Measurements from ENCODE around the gene UCKL1.

DNA sequence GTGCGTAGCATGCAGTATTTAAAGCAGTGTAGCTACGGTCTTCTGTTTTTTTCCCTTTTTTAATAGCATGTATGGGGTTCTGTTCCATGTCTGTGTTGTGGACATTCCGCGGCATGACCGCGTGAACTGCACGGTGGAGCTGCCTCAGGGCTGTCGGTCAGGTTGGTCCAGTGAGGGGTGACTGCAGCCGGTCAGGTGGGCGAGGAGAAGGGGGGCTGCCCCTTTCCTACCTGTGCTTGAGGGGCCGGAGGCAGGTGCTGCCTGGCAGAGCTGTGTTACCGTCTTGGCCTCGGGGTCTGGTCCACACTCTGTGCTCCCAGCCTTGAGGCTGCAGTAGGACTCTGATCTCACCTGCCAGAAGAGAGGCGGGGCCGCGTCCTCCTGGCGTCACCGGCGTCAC, 24.5 kb downstream of the UCKL1 start:
- TF ChIP-seq, protein P1, sequence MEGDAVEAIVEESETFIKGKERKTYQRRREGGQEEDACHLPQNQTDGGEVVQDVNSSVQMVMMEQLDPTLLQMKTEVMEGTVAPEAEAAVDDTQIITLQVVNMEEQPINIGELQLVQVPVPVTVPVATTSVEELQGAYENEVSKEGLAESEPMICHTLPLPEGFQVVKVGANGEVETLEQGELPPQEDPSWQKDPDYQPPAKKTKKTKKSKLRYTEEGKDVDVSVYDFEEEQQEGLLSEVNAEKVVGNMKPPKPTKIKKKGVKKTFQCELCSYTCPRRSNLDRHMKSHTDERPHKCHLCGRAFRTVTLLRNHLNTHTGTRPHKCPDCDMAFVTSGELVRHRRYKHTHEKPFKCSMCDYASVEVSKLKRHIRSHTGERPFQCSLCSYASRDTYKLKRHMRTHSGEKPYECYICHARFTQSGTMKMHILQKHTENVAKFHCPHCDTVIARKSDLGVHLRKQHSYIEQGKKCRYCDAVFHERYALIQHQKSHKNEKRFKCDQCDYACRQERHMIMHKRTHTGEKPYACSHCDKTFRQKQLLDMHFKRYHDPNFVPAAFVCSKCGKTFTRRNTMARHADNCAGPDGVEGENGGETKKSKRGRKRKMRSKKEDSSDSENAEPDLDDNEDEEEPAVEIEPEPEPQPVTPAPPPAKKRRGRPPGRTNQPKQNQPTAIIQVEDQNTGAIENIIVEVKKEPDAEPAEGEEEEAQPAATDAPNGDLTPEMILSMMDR (conservative IDR thresholded peaks at IDR 0.05; ENCODE audit: low read length) = no peak
- TF ChIP-seq EZH2phosphoT487 (IDR thresholded peaks at IDR 0.05; ENCODE audit: borderline replicate concordance, low read depth, low read length) = no peak

Data from OCI-LY7 (cell line).